ENCODE data around the gene SMIM32. TPM values are rescaled to one million over a fixed set of nuclear protein-coding genes. Genes with fewer than 3 reads are reported as not detected.

The SMIM32 gene
- total RNA-seq, 2 experiments from 2014 or later: not detected

DNA sequence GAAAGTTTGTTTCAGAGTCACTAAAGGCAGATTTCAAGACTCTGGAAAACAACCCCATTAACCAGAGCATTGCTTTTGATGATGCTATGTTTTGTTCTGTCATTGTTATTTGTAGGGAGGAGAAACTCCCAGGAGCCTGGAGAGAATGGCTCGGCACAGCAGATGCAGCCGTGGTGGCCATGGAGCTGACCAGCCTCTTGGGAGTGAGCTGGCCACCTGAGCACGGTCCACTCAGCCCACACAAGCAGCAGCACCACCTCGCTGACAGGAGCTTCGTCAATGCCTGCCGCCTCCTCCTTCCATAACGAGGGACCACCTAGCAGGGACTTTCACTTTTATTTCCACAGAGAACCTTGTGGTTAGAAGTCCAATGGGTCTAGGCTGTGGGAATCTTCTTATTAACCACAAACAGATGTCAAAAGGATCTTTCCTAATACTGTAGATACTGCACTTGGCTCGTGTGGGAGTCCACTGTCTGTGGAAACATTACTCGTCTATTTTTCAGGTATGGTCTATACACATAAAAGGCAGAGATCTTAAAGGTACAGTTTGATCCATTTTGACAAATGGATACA, 21.0 kb upstream of the SMIM32 start:
- peaks cover 26% of the 10 kb centered on the region for H3K27me3 Mint-ChIP-seq
- Histone ChIP-seq H3K9me3 (ENCODE audit: control insufficient read depth in 1 of 2, insufficient read depth in 1 of 2, low read length in 2 of 2) (peaks cover 0 to 6% of the 10 kb centered on the region in 2 experiments), H3K4me1 (ENCODE audit: insufficient read depth, low read length) (no peaks in the 10 kb centered on the region), H3K36me3 (ENCODE audit: insufficient read depth, low read length) (no peaks in the 10 kb centered on the region), H3K4me3 (ENCODE audit: low read length) (no peak overlapping the region), H3K27ac (ENCODE audit: low read depth in 1 of 2, low read length in 2 of 2) (no peak overlapping the region), H3K27me3 (ENCODE audit: control insufficient read depth in 1 of 2, insufficient read depth in 2 of 2, low read length in 2 of 2) (peaks cover 0 to 4% of the 10 kb centered on the region in 2 experiments)
- no peak overlapping the region for H3K4me3 Mint-ChIP-seq
- ChIA-PET POLR2A (no interaction called here), CTCF (no interaction called here)
- no peak for ATAC-seq (ENCODE audit: poor library complexity)
- TF ChIP-seq, protein P1, sequence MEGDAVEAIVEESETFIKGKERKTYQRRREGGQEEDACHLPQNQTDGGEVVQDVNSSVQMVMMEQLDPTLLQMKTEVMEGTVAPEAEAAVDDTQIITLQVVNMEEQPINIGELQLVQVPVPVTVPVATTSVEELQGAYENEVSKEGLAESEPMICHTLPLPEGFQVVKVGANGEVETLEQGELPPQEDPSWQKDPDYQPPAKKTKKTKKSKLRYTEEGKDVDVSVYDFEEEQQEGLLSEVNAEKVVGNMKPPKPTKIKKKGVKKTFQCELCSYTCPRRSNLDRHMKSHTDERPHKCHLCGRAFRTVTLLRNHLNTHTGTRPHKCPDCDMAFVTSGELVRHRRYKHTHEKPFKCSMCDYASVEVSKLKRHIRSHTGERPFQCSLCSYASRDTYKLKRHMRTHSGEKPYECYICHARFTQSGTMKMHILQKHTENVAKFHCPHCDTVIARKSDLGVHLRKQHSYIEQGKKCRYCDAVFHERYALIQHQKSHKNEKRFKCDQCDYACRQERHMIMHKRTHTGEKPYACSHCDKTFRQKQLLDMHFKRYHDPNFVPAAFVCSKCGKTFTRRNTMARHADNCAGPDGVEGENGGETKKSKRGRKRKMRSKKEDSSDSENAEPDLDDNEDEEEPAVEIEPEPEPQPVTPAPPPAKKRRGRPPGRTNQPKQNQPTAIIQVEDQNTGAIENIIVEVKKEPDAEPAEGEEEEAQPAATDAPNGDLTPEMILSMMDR (IDR thresholded peaks at IDR 0.05): no peak
- H3K36me3 Mint-ChIP-seq (ENCODE audit: low read depth): no peaks in the 10 kb centered on the region
- H3K9me3 Mint-ChIP-seq: no peaks in the 10 kb centered on the region
- H3K4me1 Mint-ChIP-seq (ENCODE audit: low read depth): no peaks in the 10 kb centered on the region
- H3K27ac Mint-ChIP-seq: no peak overlapping the region
- DNase-seq: no peak
- intact Hi-C loops (cut with DNase I, micrococcal nuclease): loop anchor here (2.0 to 10.0 kb wide), 3 partner anchors 269 to 749 kb away; no protein-coding TSS in a partner anchor

DNA sequence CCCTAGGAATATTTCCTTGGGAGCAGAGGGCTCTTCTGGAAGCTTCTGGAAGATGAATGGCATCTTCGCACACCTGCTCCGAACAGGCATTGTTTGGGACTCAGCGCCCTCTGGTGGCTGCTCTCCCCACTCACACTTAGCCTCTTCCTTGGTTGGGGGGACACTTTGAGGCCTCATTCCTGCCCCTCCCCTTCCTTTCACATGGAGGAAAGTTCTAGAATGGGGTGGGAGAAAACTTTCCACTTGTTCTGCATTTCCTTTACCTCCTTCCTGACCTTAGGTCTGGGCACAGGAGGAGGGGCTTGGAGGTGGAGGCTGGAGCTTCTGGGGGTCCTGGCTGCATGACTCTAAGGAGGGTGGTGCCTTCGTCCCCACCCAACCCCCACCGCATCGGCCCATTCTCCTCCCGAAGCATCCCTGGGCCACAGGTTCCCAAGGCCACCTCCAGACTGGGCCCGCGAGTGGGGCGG, 19.3 kb upstream of the SMIM32 start:
- intact Hi-C loops (cut with DNase I, micrococcal nuclease): loop anchor here (1.0 to 10.0 kb wide), 4 partner anchors 267 to 747 kb away; no protein-coding TSS in a partner anchor
- no peak for ATAC-seq (ENCODE audit: poor library complexity)

GRCh38 chr5:136211282-136212040, 18.5 kb upstream of the SMIM32 start:
- H3K9me3 ChIP-seq (ENCODE audit: control insufficient read depth in 1 of 2, insufficient read depth in 1 of 2, low read length in 2 of 2): peaks cover 0 to 5% of the 10 kb centered on the region in 2 experiments
- peaks cover 0 to 4% of the 10 kb centered on the region in 2 experiments for H3K27me3 ChIP-seq (ENCODE audit: control insufficient read depth in 1 of 2, insufficient read depth in 2 of 2, low read length in 2 of 2)
- no peak overlapping the region for H3K4me3 ChIP-seq (ENCODE audit: low read length)
- ATAC-seq (ENCODE audit: poor library complexity): no peak
- ChIA-PET POLR2A (no interaction called here), CTCF (no interaction called here)
- Mint-ChIP-seq H3K36me3 (ENCODE audit: low read depth) (no peaks in the 10 kb centered on the region), H3K4me1 (ENCODE audit: low read depth) (no peaks in the 10 kb centered on the region), H3K4me3 (no peak overlapping the region), H3K27ac (no peak overlapping the region), H3K27me3 (peaks cover 27% of the 10 kb centered on the region), H3K9me3 (no peaks in the 10 kb centered on the region)
- TF ChIP-seq, protein P1 (IDR thresholded peaks at IDR 0.05): no peak
- no peak overlapping the region for H3K27ac ChIP-seq (ENCODE audit: low read depth in 1 of 2, low read length in 2 of 2)
- DNase-seq: no peak
- H3K4me1 ChIP-seq (ENCODE audit: insufficient read depth, low read length): no peaks in the 10 kb centered on the region
- intact Hi-C loops (cut with DNase I, micrococcal nuclease): loop anchor here (1.0 to 10.0 kb wide), 4 partner anchors 267 to 747 kb away; no protein-coding TSS in a partner anchor
- no peaks in the 10 kb centered on the region for H3K36me3 ChIP-seq (ENCODE audit: insufficient read depth, low read length)

More for the DNA sequence above, 19.3 kb upstream of the SMIM32 start:
- TF ChIP-seq, protein P1 (IDR thresholded peaks at IDR 0.05): peak; percentile 69
- DNase-seq: peak in 12 of 14 experiments; percentile 7 to 60 (median 22)
- ChIA-PET CTCF (no interaction called here), POLR2A (no interaction called here)
- H3K27me3 Mint-ChIP-seq: peaks cover 27% of the 10 kb centered on the region
- Histone ChIP-seq H3K4me3 (ENCODE audit: low read length) (no peak overlapping the region), H3K36me3 (ENCODE audit: insufficient read depth, low read length) (no peaks in the 10 kb centered on the region), H3K27me3 (ENCODE audit: control insufficient read depth in 1 of 2, insufficient read depth in 2 of 2, low read length in 2 of 2) (peaks cover 0 to 4% of the 10 kb centered on the region in 2 experiments), H3K4me1 (ENCODE audit: insufficient read depth, low read length) (no peaks in the 10 kb centered on the region), H3K27ac (ENCODE audit: low read depth in 1 of 2, low read length in 2 of 2) (no peak overlapping the region), H3K9me3 (ENCODE audit: control insufficient read depth in 1 of 2, insufficient read depth in 1 of 2, low read length in 2 of 2) (peaks cover 0 to 6% of the 10 kb centered on the region in 2 experiments)
- H3K27ac Mint-ChIP-seq: no peak overlapping the region
- no peaks in the 10 kb centered on the region for H3K4me1 Mint-ChIP-seq (ENCODE audit: low read depth)
- no peaks in the 10 kb centered on the region for H3K9me3 Mint-ChIP-seq
- H3K4me3 Mint-ChIP-seq: no peak overlapping the region
- no peaks in the 10 kb centered on the region for H3K36me3 Mint-ChIP-seq (ENCODE audit: low read depth)

Data from CD4-positive, alpha-beta T cell (primary cell).